Liver (tissue), 9 donors: ENCODE measurements around the gene DCC. TPM values are rescaled to one million over a fixed set of nuclear protein-coding genes. Genes with fewer than 3 reads are reported as not detected.

Experiments
- DNase-seq: peaks from one replicate; pipeline ENCODE4 v3.0.0-alpha.2; 2017; ENCODE audit warnings: low spot score
- H3K27ac ChIP-seq, 2 donors: one replicate each; pipeline ENCODE4 v1.7.0; 2013; ENCODE audit warnings: inconsistent platforms in 2 of 2, low read length in 2 of 2, control low read depth in 1 of 2, low read depth in 1 of 2, mild to moderate bottlenecking in 1 of 2
- H3K27me3 ChIP-seq, 4 donors: one replicate each; pipeline versions ENCODE4 v1.6.1 to v1.7.0; 2013; ENCODE audit warnings: low read length in 3 of 4, inconsistent platforms in 1 of 4, mild to moderate bottlenecking in 1 of 4, moderate library complexity in 1 of 4; ENCODE audit not compliant: control insufficient read depth in 4 of 4, insufficient read depth in 4 of 4
- H3K36me3 ChIP-seq, 4 donors: one replicate each; pipeline versions ENCODE4 v1.6.1 to v1.7.0; 2013; ENCODE audit warnings: low read length in 3 of 4, mild to moderate bottlenecking in 3 of 4, low read depth in 1 of 4, moderate library complexity in 1 of 4; ENCODE audit not compliant: control insufficient read depth in 4 of 4, insufficient read depth in 3 of 4
- H3K4me1 ChIP-seq, 4 donors: one replicate each; pipeline versions ENCODE4 v1.6.1 to v1.7.0; 2013; ENCODE audit warnings: low read length in 3 of 4, mild to moderate bottlenecking in 3 of 4, moderate library complexity in 1 of 4; ENCODE audit not compliant: control insufficient read depth in 4 of 4, insufficient read depth in 4 of 4
- H3K4me3 ChIP-seq, 3 donors: one replicate each; pipeline versions ENCODE4 v1.6.1 to v1.7.0; 2013; ENCODE audit warnings: low read length in 3 of 3, control low read depth in 1 of 3, low read depth in 1 of 3, mild to moderate bottlenecking in 1 of 3
- H3K9ac ChIP-seq, 2 donors: one replicate each; pipeline ENCODE4 v1.7.0; 2013; ENCODE audit warnings: low read length in 2 of 2, mild to moderate bottlenecking in 2 of 2, moderate library complexity in 2 of 2, control low read depth in 1 of 2, low read depth in 1 of 2
- H3K9me3 ChIP-seq, 4 donors: one replicate each; pipeline versions ENCODE4 v1.6.1 to v1.7.0; 2013; ENCODE audit warnings: low read length in 3 of 4; ENCODE audit not compliant: control insufficient read depth in 4 of 4
- ATF3 ChIP-seq: IDR thresholded peaks from 2 replicates; pipeline ENCODE4 v1.6.1; 2016; ENCODE audit warnings: antibody characterized with exemption
- CTCF ChIP-seq: fragments of 150-350 bp; IDR thresholded peaks from 2 replicates; pipeline ENCODE4 v1.5.1; 2017; ENCODE audit warnings: improper control_type of control experiment, low read depth, low read length; ENCODE audit not compliant: missing input control
- EGR1 ChIP-seq, 2 donors: IDR thresholded peaks; 2 replicates each; pipeline ENCODE4 v1.6.1; 2016 to 2018; ENCODE audit warnings: antibody characterized with exemption in 2 of 2, low read depth in 2 of 2
- FOXA1 ChIP-seq: IDR thresholded peaks from 2 replicates; pipeline ENCODE4 v1.6.1; 2016; ENCODE audit warnings: antibody characterized with exemption
- FOXA2 ChIP-seq: IDR thresholded peaks from 2 replicates; pipeline ENCODE4 v1.6.1; 2016; ENCODE audit warnings: antibody characterized with exemption
- GABPA ChIP-seq, 2 donors: IDR thresholded peaks in 1 of 2; conservative IDR thresholded peaks in 1 of 2; 2 replicates each; pipeline ENCODE4 v1.6.1; 2016; ENCODE audit warnings: antibody characterized with exemption in 2 of 2, mild to moderate bottlenecking in 1 of 2, moderate library complexity in 1 of 2
- HNF4A ChIP-seq, 2 donors: conservative IDR thresholded peaks; 2 replicates each; pipeline ENCODE4 v1.6.1; 2016; ENCODE audit warnings: antibody characterized with exemption in 2 of 2, mild to moderate bottlenecking in 2 of 2
- HNF4G ChIP-seq: IDR thresholded peaks from 2 replicates; pipeline ENCODE4 v1.6.1; 2016; ENCODE audit warnings: antibody characterized with exemption
- JUND ChIP-seq, 2 donors: IDR thresholded peaks; 2 replicates each; pipeline ENCODE4 v1.6.1; 2016; ENCODE audit warnings: antibody characterized with exemption in 2 of 2
- MAX ChIP-seq: IDR thresholded peaks from 2 replicates; pipeline ENCODE4 v1.6.1; 2016; ENCODE audit warnings: antibody characterized with exemption
- NR2F2 ChIP-seq: IDR thresholded peaks from 2 replicates; pipeline ENCODE4 v1.6.1; 2016; ENCODE audit warnings: antibody characterized with exemption
- RAD21 ChIP-seq, 2 donors: IDR thresholded peaks; 2 replicates each; pipeline ENCODE4 v1.6.1; 2016; ENCODE audit warnings: antibody characterized with exemption in 2 of 2, mild to moderate bottlenecking in 2 of 2
- REST ChIP-seq: IDR thresholded peaks from 2 replicates; pipeline ENCODE4 v1.6.1; 2016; ENCODE audit warnings: antibody characterized with exemption, mild to moderate bottlenecking
- RXRA ChIP-seq, 2 donors: IDR thresholded peaks; 2 replicates each; pipeline ENCODE4 v1.6.1; 2017 to 2018; ENCODE audit warnings: antibody characterized with exemption in 2 of 2, mild to moderate bottlenecking in 1 of 2
- SP1 ChIP-seq: IDR thresholded peaks from 2 replicates; pipeline ENCODE4 v1.6.1; 2018; ENCODE audit warnings: antibody characterized with exemption, mild to moderate bottlenecking
- TAF1 ChIP-seq: conservative IDR thresholded peaks from 2 replicates; pipeline ENCODE4 v1.6.1; 2016; ENCODE audit warnings: antibody characterized with exemption, mild to moderate bottlenecking
- YY1 ChIP-seq: IDR thresholded peaks from 2 replicates; pipeline ENCODE4 v1.6.1; 2016; ENCODE audit warnings: antibody characterized with exemption, mild to moderate bottlenecking
- ZBTB33 ChIP-seq: IDR thresholded peaks from 2 replicates; pipeline ENCODE4 v1.6.1; 2016; ENCODE audit warnings: antibody characterized with exemption
- WGBS: extraction: QIAGEN DNeasy Blood & Tissue Kit; methylation state at CpG from one replicate; pipeline ENCODE4 v1.1.7; 2013; 5-methylcytosine and 5-hydroxymethylcytosine counted together
- polyA plus RNA-seq, 2 donors: library from polyadenylated mRNA; stranded (reverse) in 1 of 2; unstranded in 1 of 2; fragments of 200-250 nt in 1 of 2; fragments of >200 nt in 1 of 2; fragmentation: Nextera tagmentation in 1 of 2; extraction: Ambion mirVana in 1 of 2; gene quantifications; one replicate each; pipeline versions ENCODE4 v1.2.1 to v1.2.3, GENCODE V29; 2013 to 2015
- total RNA-seq, 2 donors: library from RNA; depleted of rRNA; stranded (reverse); fragments of >200 nt; gene quantifications; one replicate each; pipeline ENCODE4 v1.2.3, GENCODE V29; 2014
- donor health status: healthy.
- donor health status: healthy.
- donor health status: healthy.
- donor health status: healthy.
- donor health status: healthy.

DCC gene
- total and polyA plus RNA-seq, 4 donors, result under 0.01 to 0.03 TPM; not detected in 2

GRCh38 chr18:52333860-52334259 is 6.1 kb upstream of the DCC start:
- no peaks in the 10 kb centered on the region for H3K9me3 ChIP-seq
- no peak overlapping the region for H3K4me3 ChIP-seq
- TF ChIP-seq GABPA (IDR thresholded peaks at IDR 0.05 in 1 of 2, conservative IDR thresholded peaks at IDR 0.05 in 1 of 2), result no peak
- no peak for TF ChIP-seq SP1
- no peak for TF ChIP-seq HNF4G
- no peak for TF ChIP-seq FOXA1
- TF ChIP-seq REST, result no peak
- TF ChIP-seq EGR1 (IDR thresholded peaks at IDR 0.05; ENCODE audit: low read depth in 2 of 2), result no peak
- no peak for TF ChIP-seq ZBTB33
- no peak for TF ChIP-seq YY1
- TF ChIP-seq NR2F2, result no peak
- TF ChIP-seq TAF1, result no peak
- no peak for TF ChIP-seq FOXA2
- TF ChIP-seq JUND (IDR thresholded peaks at IDR 0.05), result no peak
- TF ChIP-seq RXRA (IDR thresholded peaks at IDR 0.05), result no peak
- TF ChIP-seq RAD21 (IDR thresholded peaks at IDR 0.05), result no peak
- TF ChIP-seq MAX, result no peak
- TF ChIP-seq HNF4A (conservative IDR thresholded peaks at IDR 0.05), result no peak
- TF ChIP-seq CTCF, result no peak
- no peak for TF ChIP-seq ATF3
- no peak overlapping the region for H3K9ac ChIP-seq
- 65% methylated on average over 1 of the region's 1 CpG for WGBS
- no peak for DNase-seq
- H3K36me3 ChIP-seq, result no peaks in the 10 kb centered on the region
- H3K27ac ChIP-seq, result no peak overlapping the region
- H3K27me3 ChIP-seq, result peaks cover 0 to 3% (median 0%) of the 10 kb centered on the region in 4 donors
- no peaks in the 10 kb centered on the region for H3K4me1 ChIP-seq
